DOHH2 (cell line): Measurements from ENCODE around the gene SLCO3A1.

Source experiments
- H3F3A ChIP-seq: fragments of 200-600 bp; sonication (generic), shearing (Covaris generic); 2 replicates; pipeline ENCODE4 v1.6.0; 2016; ENCODE audit warnings: antibody characterized with exemption, mild to moderate bottlenecking; ENCODE audit not compliant: control insufficient read depth, insufficient read depth
- H3K27ac ChIP-seq: fragments of 200-600 bp; sonication (generic); 2 replicates; pipeline ENCODE4 v1.5.1; 2014; ENCODE audit warnings: low read depth, mild to moderate bottlenecking, low read length, moderate library complexity
- H3K27me3 ChIP-seq: fragments of 200-600 bp; sonication (generic); 2 replicates; pipeline ENCODE4 v1.6.1; 2014; ENCODE audit warnings: mild to moderate bottlenecking, low read length, mixed read lengths; ENCODE audit not compliant: control insufficient read depth
- H3K36me3 ChIP-seq: fragments of 200-600 bp; sonication (generic); 2 replicates; pipeline ENCODE4 v1.6.1; 2014; ENCODE audit warnings: mild to moderate bottlenecking, low read length, moderate library complexity, mixed read lengths; ENCODE audit not compliant: control insufficient read depth
- H3K4me1 ChIP-seq: fragments of 200-600 bp; sonication (generic); 2 replicates; pipeline ENCODE4 v1.6.1; 2014; ENCODE audit warnings: mild to moderate bottlenecking, low read length, mixed read lengths; ENCODE audit not compliant: control insufficient read depth
- H3K4me2 ChIP-seq: fragments of 200-600 bp; sonication (generic); 2 replicates; pipeline ENCODE4 v1.6.0; 2014; ENCODE audit warnings: mild to moderate bottlenecking, low read length, moderate library complexity
- H3K4me3 ChIP-seq: fragments of 200-600 bp; sonication (generic); 2 replicates; pipeline ENCODE4 v1.5.1; 2014; ENCODE audit warnings: mild to moderate bottlenecking, low read length, mixed read lengths
- H3K79me2 ChIP-seq: fragments of 200-600 bp; sonication (generic); 2 replicates; pipeline ENCODE4 v1.6.1; 2014; ENCODE audit warnings: mild to moderate bottlenecking, low read length, mixed read lengths; ENCODE audit not compliant: control insufficient read depth
- H3K9me2 ChIP-seq: fragments of 200-600 bp; sonication (generic); replicated peaks from 2 replicates; pipeline ENCODE4 v1.6.1; 2014; ENCODE audit warnings: mild to moderate bottlenecking, low read length, mixed read lengths; ENCODE audit not compliant: control insufficient read depth
- H3K9me3 ChIP-seq: fragments of 200-600 bp; sonication (generic); 2 replicates; pipeline ENCODE4 v1.6.1; 2014; ENCODE audit warnings: antibody characterized with exemption, low read length, mixed read lengths; ENCODE audit not compliant: control insufficient read depth, insufficient read depth
- H4K20me1 ChIP-seq: fragments of 200-600 bp; sonication (generic); 2 replicates; pipeline ENCODE4 v1.6.0; 2014; ENCODE audit warnings: low read depth, mild to moderate bottlenecking, antibody characterized with exemption, low read length, moderate library complexity; ENCODE audit not compliant: control insufficient read depth, insufficient read depth
- EZH2phosphoT487 ChIP-seq: fragments of 200-600 bp; sonication (generic); IDR thresholded peaks from 2 replicates; pipeline ENCODE4 v1.6.1; 2017; ENCODE audit warnings: borderline replicate concordance, mild to moderate bottlenecking, antibody characterized with exemption, low read length, moderate library complexity, mixed read lengths
- TF ChIP-seq, protein P1 (sequence below): fragments of 200-600 bp; sonication (generic); IDR thresholded peaks from one replicate; pipeline ENCODE4 v1.5.1; 2014; ENCODE audit warnings: antibody characterized with exemption, mild to moderate bottlenecking, low read depth, low read length; ENCODE audit not compliant: poor library complexity, severe bottlenecking

SLCO3A1 gene

DNA sequence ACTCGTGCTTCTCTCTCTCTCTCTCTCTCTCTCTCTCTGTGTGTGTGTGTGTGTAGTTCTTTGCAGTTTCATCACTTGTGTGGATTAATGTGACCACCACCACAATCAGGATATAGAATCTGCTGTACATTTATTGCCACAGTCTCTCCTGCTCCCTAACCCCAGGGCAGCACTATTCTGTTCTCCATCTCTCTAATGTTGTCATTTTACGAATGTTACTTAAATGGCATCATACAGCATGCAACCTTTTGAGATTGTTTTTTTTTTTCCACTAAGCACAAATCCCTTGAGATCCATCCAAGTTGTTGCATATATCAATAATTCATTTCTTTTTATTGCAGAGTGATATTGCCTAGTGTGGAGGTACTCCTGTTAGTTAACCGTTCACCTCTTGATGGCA is 26.9 kb downstream of the SLCO3A1 start:
- no peak overlapping the region for H3K4me3 ChIP-seq
- no peaks in the 10 kb centered on the region for H3K27me3 ChIP-seq
- peaks cover 3% of the 10 kb centered on the region; the same call in 1 of the 2 replicates for H3K79me2 ChIP-seq
- H3K9me3 ChIP-seq, result no peaks in the 10 kb centered on the region
- H3K36me3 ChIP-seq, result no peaks in the 10 kb centered on the region
- H3K4me2 ChIP-seq, result no peak overlapping the region
- no peak for TF ChIP-seq EZH2phosphoT487
- TF ChIP-seq, protein P1, sequence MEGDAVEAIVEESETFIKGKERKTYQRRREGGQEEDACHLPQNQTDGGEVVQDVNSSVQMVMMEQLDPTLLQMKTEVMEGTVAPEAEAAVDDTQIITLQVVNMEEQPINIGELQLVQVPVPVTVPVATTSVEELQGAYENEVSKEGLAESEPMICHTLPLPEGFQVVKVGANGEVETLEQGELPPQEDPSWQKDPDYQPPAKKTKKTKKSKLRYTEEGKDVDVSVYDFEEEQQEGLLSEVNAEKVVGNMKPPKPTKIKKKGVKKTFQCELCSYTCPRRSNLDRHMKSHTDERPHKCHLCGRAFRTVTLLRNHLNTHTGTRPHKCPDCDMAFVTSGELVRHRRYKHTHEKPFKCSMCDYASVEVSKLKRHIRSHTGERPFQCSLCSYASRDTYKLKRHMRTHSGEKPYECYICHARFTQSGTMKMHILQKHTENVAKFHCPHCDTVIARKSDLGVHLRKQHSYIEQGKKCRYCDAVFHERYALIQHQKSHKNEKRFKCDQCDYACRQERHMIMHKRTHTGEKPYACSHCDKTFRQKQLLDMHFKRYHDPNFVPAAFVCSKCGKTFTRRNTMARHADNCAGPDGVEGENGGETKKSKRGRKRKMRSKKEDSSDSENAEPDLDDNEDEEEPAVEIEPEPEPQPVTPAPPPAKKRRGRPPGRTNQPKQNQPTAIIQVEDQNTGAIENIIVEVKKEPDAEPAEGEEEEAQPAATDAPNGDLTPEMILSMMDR, result no peak
- H3K9me2 ChIP-seq, result no peaks in the 10 kb centered on the region
- H4K20me1 ChIP-seq, result no peaks in the 10 kb centered on the region
- H3K27ac ChIP-seq, result no peak overlapping the region
- H3K4me1 ChIP-seq, result no peaks in the 10 kb centered on the region
- no peaks in the 10 kb centered on the region for H3F3A ChIP-seq

DNA sequence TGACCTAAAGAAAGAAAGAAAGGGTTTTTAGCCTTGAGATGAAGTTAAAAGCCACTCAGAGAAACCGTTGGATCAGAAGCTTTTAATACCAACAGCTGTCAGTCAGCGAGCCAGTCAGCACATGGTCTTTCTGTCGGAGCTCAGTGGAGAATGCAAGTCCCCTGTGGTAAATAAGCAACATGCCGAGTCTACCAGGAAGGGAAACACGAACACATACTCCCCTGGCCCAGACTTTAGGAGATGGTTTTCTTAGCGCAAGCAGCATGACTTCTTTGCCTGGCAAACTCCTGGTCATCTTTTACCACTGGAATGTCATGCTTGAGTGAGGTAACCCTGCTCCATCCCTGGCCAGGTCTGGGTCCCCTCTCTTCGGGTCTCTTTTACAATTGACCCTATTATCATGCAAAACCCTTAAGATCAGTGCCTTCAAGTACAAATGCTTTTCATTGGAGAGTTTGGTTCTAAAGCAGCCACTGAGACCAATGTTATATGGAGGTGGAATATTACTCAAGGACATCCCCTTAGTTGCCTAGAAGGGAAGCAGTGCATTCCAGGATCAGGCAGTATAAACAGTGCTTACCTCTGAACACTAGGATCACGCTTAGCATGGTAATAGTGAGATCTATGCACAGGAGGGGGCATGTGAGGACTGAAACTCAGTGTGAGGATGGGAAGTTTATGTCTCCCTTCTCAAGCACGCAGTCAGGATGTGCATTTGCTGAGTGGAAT is 28.2 kb downstream of the SLCO3A1 start:
- no peak overlapping the region for H3K4me3 ChIP-seq
- H3K79me2 ChIP-seq, result 0 out of 2 replicates have a peak, but pooled peaks cover 3% of the 10 kb centered on the region
- H3K27ac ChIP-seq, result no peak overlapping the region
- no peaks in the 10 kb centered on the region for H3F3A ChIP-seq
- H3K9me2 ChIP-seq, result no peaks in the 10 kb centered on the region
- H3K4me2 ChIP-seq, result no peak overlapping the region
- H3K27me3 ChIP-seq, result no peaks in the 10 kb centered on the region
- no peaks in the 10 kb centered on the region for H3K9me3 ChIP-seq
- H3K36me3 ChIP-seq, result no peaks in the 10 kb centered on the region
- TF ChIP-seq EZH2phosphoT487, result no peak
- TF ChIP-seq, protein P1, result no peak
- no peaks in the 10 kb centered on the region for H4K20me1 ChIP-seq
- H3K4me1 ChIP-seq, result no peaks in the 10 kb centered on the region

DNA sequence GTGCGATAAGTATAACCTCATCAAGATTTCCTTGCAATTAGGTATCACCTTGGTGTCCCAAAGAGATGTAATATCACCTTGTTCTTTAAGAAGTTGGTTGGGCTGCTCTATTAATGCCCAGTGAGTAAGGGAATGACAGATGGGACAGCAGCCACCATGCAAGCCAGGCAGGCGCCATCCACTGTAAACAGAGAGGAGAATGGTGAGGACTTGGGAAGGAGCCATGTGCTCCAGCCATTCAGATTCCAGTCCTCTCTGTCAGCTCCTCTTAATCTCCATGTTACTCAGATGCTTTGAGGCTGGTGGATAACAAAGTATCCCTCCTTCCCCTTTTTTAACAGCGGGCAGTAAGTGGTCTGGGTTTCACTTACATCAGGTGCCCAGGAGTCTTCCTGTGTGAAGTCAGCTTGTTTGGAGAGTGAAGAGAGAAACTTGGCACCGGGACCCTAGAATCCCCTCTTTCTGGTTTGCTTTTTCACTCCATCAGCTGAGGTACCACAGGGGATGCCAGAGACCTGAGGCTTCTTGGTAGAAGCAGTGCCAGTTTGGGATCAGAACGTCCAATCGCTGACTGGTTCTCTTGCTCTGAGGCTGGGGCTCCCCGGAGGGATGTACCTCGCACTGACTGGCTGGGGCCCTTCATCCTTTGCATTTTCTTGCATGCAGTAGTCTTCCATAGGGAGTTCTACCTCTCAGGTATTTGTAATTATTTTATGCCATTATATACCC is 29.5 kb downstream of the SLCO3A1 start:
- TF ChIP-seq, protein P1, result no peak
- no peak for TF ChIP-seq EZH2phosphoT487
- H4K20me1 ChIP-seq, result no peaks in the 10 kb centered on the region
- H3K27ac ChIP-seq, result no peak overlapping the region
- H3K4me2 ChIP-seq, result no peak overlapping the region
- H3F3A ChIP-seq, result no peaks in the 10 kb centered on the region
- H3K4me3 ChIP-seq, result no peak overlapping the region
- no peaks in the 10 kb centered on the region for H3K4me1 ChIP-seq
- no peaks in the 10 kb centered on the region for H3K9me2 ChIP-seq
- no peaks in the 10 kb centered on the region for H3K9me3 ChIP-seq
- H3K27me3 ChIP-seq, result no peaks in the 10 kb centered on the region
- 0 out of 2 replicates have a peak, but pooled peaks cover 5% of the 10 kb centered on the region for H3K79me2 ChIP-seq
- no peaks in the 10 kb centered on the region for H3K36me3 ChIP-seq
